ENCODE data around the gene CKS1B.
A peak's percentile ranks its signal among the peaks of the same experiment; 100 is the strongest.
"Not testable (repeated sequence)": the region's sequence is repeated elsewhere in the genome, so short reads cannot be mapped to it uniquely, and the experiment has no call there.

Gene CKS1B

DNA sequence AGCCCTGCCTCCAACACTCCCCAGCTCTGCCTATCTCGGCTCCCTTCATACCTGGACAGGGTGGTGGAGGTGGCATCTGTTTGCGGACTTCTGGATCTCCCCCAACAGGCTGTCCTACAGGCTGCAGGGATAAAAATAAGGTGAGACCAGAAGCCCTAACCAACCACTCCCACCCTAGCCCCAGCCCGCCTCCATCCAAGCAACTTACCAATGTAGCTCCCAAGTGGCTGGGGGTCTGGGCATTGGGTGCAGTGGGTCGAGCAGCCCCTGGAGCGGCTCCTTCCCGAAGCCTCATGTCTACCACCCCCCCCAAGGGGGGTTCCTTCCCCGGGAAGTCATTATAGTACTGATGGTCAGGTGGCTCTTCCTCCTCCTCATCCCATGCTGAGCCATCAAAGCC, 8.4 kb upstream of the CKS1B start:
- DNase-seq: no peak

DNA sequence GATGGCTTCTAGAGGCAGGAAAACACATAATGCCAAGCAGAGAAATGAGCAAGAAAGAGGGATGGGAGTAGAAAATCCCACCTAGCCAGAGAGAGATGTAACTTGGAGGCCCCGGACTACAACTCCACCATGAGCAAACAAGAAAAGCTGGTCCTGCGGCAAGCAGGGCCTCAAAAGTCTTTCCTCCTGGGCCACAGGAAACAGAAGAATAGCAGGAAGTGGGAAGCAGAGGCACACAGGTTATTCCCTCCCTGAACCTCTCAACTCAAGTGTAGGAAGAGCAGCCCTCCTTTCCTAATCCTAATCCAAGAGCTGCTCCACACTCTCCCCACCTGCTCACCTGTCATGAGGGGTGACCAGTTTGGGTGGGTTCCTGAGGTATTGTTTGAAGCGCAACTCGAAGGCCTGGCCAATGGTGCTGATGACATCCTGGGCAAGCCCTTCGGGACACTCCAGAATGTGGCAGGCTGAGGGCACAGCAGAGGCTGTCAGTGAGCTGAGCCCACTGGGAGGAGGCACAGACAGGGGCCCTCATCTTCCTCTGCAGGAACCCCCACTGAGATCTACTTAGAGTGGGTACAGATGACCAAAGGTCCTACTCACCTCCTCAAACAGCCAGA, 7.0 kb upstream of the CKS1B start:
- DNase-seq: no peak

DNA sequence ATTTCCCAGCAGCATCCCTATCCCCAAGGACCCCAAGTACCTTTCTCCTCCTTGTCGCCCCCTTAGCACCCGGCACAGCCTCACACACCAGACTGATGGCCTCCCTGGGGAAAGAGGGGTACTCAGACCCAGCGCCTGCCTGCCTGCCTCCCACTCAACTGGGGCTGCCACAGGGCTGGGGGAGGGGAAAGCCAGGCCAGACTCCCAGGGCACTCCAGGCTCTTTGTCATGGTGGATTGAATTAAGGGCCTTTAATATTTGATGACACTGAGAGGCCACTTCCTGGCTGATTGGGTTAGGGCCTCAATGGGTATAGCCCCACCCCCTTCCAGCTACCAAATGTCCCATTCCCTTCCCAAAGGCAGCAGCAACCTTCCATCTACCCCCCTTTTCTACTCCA, 5.8 kb upstream of the CKS1B start:
- no peak for DNase-seq

DNA sequence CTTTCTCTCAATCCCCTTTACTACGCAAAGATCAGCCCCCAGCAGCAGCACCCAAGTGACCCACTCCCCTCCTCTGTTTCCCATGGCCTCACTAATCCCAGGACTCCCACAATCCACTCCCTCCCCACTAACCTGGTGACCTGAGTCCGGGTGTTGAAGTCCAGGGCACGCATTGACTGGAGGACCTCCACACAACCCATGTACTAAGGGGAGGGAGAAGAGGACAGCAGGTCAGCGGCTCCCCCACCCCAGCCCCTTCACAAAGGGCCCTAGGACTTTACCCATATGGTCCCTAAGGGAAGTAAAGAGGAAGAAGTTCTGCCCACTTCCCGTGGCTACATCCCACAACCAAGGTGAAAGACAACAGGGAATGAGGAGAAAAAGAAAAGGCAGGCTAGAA, 5.2 kb upstream of the CKS1B start:
- no peak for DNase-seq

DNA sequence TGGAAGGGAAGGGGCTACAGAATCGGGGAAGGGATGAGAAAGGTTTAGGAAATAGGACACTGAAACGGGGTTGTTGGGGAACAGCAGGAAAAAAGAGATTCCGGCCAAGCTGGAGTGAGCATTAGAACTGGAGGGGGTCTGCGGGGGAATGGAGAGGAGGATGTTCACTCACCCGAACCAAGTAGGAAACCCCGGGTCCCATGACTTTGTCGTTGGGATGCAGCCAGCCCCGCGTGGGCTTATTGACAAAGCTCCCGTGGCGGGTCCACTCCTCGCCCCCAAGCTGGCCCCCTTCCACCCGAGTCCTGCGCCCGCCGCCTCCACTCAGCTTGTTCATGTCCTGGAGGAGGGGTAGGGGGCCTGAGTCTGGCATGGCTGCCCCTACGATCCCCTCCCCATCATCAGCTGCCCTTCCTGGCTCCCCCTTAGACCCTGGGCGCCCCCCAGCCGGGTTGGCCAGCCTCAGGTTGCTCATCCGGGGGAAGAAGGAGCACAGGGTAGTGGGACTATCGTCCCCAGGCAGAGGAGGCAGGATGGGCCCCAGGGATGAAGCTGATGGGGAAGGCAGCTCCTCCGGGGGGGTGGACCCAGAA, 4.5 kb upstream of the CKS1B start:
- DNase-seq: no peak

DNA sequence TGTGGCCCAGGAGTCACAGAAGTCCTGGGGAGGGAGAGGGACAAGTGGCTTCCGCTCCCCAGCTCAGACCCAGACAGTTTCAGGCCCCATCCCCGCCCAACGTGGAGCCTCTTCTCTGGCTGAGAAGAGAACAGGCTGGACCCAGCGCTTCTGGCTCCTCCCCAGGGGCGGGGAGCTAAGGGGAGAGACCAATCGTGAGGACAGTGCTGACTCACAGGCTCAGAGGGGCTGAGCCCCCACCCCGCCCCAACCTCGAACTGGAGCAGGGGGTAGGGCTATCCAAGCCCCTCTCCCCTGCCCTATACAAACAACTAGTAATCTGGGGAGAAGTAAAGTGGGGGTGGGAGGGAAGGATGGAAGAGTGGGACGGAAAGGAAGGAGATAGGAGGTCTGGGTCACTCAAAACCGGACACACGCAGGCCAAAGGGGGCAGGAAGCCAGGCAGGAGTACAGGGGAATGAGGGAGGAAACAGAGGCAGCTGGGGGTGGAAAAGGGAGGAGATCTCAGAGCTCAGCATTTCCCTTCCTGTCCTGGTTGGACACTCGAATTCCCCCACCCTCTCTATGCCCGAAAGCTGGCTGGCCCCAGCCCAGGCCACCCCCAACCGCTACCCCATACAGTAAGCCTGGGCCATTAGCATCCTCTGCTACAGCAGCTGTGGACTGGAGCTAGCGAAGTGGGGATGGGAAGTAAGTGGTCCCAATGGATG, 3.7 kb upstream of the CKS1B start, which contains the start of gene SHC1:
Gene SHC1 (minus strand): TSS at position 117 of the 710 bp plus-strand sequence. CDS start 221 bp downstream, outside the sequence.
- DNase-seq: peak; percentile 75 to 82

DNA sequence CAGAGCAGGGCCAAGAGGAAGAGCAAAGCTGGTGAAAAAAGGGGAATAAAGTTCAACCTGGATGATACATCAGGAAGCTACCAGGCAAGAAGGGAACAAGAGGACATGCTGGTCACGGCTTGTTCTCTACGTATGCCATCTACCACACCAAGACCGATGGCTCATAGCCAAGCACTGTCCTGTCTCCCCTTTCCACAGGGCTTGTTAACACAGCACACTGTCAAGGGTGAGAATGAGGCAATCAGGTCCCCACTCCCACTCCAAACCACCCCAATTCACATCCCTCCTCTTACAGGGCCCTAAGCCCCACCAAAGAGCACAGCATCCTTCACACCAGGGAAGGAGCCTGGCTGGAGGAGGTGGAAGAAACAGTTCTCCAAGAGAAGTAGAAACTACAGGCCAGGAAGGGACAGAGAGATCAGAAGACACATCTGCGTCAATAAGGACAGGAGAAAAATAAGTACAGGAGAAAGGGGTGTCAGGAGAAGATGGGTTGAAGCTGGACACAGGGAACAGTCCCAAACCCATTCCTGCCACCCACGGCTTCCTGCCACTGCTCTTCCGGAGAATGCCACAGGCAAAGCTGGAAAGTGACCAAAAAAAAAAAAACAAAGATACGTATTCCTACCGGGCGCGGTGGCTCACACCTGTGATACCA, 3.0 kb upstream of the CKS1B start:
- DNase-seq: peak in 1 of 2 experiments; percentile 56

DNA sequence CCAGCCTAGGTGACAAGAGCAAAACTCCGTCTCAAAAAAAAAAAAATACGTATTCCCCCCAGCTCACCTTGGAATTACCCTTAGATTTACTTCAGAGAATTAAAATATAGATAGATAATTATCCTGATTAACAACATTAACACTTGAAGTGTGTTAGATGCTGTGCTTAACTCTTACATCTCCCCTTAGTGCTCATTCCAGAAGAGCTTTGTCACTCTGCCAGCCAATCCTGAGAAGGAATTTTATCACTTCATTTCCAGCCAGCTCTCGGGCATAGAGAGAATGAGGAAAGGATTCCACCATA, 2.3 kb upstream of the CKS1B start:
- DNase-seq: no peak

DNA sequence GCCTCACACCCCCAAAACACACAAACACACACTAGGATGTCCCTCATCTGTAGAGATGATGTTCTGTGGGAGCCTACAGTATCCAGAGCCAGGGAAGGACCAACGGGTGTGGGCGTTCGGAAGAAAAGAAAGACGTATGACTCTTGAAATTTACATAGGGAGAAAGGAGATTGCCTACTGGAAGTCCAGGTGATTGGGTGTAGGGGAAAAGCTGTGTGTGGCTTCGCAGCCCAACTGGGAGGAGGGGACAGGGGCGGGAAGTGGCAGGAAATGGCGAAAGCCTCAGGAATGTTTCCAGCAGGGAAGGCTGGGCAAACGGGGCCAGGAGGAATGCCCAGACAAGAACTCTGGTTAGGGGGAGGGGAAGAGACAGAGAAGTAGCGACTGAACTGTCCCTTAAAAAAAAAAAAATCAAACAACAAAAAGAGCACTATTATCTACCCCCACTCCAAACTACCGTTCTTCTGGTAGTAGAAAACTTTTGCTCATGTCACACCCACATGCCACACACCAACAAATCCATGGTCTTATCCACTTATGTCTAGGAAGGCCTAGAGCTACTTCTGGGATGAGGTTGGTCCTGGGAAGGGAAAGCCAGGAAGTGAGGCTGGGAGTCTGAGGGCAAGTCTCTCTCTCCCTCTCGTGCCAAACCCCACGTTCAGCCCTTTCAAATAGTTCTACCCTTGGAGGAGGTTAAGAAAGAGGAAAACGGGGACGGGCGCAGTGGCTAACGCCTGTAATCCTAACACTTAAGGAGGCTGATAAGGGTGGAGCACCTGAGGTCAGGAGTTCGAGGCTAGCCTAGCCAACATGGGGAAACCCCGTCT, 1.8 kb upstream of the CKS1B start:
- peak; percentile 71 to 91 for DNase-seq

DNA sequence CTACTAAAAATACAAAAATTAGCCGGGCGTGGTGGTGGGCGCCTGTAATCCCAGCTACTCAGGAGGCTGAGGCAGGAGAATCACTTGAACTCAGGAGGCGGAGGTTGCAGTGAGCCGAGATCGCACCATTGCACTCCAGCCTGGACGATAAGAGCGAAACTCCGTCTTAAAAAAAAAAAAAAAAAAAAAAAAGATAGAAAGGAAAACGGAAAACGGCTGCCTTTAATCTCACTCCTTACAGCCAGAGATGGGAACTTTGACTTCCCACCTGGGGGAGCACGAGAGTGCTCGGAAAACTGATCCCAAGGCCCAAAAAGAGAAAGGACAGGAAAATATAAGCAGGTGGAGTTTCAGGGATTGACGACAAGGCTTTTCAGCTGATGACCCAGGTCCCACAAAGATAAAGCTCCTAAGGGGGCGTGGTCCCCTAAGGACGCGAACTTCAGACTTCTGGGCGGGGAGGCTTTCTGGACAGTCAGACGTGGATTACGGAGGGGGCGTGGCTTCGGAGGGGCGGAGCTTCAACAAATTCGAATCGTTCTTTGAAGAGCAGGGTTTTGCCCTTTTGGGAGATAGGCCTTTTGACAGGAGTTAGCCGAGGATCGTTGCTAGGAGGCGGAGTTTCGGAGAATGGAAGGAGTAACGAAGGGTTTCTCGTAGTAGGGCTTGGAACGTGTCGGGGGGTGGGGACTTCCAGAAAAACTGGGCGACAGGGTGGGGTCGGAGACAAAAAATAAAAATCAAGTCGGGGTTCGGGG, 958 bp upstream of the CKS1B start:
- peak; percentile 95 to 97 for DNase-seq

DNA sequence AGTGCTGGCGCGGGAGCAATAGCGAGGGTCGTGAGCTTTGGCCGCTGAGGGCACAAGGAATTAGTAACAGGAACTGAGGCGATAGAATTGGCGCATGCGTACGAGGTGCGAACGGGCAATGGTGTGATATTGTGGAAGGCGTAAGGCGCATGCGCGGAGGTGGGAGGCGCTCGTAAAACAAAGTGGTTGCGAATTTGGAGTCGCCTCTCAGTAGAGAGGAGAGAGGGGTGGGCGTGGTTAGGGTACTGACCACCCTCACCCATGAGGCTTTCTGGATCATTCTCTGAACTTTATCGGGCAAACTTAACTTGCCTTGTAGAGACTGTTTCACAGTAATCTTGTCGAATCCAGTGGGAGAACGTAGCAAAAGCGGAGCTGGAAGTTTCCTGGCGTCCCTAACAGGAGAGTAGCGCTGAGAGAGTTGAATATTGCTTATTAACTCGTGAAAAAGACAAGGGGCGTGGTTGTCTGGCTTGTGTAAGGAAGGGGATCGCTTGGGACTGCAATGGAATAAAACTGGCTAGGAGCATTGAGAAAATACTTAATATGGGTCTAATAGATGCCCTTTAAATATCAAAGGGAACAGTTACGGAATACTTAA, 427 bp downstream of the CKS1B start:
- DNase-seq: peak; percentile 80 to 92

DNA sequence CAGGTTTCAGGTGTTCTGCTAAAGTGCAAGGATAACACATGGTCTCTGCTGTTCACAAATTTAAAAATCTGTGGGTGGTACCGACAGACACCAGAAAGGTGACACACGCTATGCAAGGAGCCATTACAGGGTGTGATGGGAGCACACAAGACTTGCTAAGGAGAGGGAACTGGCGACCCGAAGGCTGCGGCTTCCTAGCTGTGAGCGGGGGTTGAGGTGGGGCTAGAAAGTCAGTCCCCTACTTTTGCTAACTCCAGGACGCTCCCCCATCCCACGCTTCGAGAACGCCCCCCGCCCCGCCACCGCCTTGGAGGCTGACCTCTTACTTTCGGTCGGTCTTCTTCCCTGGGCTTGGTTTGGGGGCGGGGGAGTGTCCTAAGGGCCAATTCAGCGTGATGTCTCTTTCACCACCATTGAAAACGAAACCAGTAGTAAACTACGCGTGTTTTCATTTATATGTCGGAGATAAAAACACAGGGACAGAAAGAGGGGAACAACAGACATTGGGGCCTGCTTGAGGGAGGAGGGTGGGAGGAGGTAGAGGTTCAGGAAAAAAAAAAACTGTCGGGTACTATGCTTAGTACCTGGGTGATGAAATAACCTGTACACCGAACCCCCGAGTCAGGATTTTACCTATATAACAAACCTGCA, 1.1 kb downstream of the CKS1B start:
- no peak for DNase-seq

DNA sequence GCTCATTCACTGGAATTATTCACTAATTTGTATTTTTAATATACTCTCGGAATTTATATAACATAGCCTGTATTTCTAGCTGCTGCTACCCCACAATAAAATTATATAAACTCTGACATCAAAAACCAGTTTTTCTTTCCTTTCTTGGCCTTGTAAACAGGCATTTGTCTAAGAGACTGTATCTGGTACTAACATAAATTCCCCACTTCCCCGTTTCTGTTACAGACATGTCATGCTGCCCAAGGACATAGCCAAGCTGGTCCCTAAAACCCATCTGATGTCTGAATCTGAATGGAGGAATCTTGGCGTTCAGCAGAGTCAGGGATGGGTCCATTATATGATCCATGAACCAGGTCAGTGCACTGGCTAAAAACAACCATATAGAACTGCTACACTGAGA, 3.3 kb downstream of the CKS1B start:
- DNase-seq: not testable (repeated sequence)

DNA sequence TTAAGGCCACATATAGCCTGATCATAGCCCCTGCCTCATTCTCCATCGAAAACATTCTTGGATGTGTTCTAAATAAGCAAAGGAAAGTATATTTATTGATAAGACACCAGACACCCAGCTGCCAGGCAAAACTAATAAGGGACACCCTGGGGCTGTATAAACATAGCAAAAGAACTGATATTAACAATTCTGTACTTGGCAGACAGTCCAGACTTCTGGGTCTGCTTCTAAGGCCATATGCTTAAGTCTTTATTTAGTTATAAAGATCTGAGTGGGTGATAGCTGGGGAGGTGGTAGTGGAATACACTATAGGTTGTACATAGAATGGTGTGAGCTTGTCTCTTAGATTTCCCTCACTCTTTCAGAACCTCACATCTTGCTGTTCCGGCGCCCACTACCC, 3.9 kb downstream of the CKS1B start:
- no peak for DNase-seq

DNA sequence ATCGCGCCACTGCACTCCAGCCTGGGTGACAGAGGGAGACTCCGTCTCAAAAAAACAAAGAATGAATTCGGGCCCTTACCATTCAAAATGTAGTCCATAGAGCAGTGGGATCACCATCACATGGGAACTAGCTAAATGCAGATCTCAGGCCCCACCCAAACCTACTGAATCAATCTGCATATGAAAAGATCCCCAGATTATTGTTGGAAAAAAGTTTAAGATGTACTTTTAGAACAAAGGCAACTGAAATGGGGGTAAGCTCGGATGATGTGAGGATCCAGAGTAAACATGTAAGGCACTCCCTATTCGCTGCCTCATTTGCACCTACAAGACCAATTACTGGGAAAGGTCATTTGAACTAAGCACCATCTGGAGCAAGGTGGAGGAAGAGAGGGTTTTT, 7.9 kb downstream of the CKS1B start:
- no peak for DNase-seq

DNA sequence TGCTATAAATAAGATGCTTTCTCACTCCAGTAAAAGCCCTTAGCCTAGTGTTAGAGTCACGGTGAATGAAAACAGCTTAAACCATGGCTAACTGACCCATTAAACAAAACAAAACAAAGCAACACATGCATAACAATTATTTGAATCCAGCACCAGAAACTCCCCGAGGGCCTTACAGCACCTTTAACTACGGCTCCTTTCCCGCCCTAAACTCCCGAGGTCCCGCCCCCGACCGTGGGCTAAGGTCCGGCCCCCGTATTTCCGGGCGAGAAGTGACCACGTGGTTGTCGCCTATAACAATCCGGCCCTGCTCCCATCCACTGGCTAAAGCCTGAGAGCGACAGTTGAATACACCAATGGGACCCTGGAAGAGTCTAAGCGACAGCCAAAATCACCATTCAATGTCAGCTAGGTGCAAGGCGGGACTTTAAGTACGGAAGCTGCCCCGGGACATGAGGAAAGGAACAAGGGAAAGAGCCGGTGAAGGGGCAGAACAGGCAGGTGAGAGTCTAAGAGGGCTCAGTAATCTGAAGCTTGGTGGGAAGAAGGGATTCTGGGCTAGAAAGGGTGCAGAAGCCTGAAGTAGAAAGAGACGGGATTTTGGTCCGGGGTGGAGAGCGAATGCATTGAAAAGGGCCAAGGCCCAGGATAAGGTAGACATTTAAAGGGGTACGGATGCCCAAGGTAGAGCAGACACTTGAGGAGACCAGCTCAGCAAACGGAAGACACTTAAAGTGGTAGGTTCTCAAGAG, 8.6 kb downstream of the CKS1B start, which contains the start of gene FLAD1:
Gene FLAD1 (plus strand): TSS at position 448 of the 752 bp plus-strand sequence. CDS start 351 bp downstream, outside the sequence.
- peak; percentile 93 to 98 for DNase-seq

DNA sequence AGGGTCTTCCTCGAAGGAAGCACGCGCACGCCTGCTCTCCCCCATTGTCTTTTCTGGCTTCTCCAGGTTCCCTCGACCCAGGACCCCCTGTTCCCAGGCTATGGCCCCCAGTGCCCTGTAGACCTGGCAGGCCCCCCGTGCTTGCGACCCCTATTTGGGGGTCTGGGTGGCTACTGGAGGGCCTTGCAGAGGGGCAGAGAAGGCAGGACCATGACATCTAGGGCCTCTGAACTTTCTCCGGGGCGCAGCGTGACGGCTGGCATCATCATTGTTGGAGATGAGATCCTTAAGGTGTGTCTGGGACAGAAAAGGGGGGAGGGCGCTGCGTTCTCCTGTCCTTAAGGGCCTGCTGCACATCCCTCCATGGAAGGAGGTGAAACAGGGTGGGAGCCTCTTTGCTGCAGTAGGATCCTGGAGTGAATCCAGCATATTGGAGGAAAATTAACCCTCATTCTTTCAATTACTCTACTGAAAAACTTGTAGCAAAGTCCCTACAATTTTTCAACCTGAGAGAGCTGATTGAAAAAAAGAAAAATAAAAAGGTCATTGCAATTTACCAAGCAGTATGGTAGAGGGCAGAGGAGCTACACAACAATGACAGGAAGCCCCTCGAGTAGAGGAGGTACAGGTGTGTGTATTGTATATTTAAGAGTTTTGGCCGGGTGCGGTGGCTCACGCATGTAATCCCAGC, 9.4 kb downstream of the CKS1B start:
- no peak for DNase-seq

DNA sequence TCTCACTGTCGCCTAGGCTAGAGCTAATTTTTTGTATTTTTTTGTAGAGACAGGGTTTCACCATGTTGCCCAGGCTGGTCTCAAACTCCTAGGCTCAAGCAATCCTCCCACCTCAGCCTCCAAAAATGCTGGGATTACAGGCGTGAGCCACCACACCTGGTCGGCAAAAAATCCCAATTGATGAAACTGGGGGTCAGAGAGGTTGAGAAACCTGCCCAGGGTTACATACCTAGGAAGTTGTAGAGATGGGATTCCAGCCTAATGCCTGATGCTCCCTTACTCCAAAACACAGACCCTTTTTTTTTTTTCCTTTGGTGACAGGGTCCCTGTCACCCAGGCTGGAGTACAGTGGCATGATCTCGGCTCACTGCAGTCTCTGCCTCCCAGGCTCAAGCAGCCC, 12.3 kb downstream of the CKS1B start:
- DNase-seq: not testable (repeated sequence)

DNA sequence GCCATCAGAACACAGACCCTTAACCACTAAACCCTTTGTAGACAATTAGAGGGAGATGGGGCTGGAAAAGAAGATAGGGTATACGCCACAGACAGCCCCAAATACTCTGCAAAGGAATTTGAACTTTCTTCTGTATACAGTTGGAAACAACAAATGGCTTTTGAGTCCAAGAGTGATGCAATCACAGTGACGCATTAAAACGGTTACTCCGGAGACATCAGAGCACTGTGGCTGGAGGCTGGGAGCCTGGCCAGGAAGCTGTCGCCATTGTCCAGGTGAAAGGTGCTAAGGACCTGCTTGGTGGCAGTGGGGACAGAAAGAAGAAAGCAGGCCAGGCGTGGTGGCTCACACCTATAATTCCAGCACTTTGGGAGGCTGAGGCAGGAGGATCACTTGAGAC, 12.8 kb downstream of the CKS1B start:
- DNase-seq: no peak
